H1 (cell line): ENCODE measurements around the gene ADAMTS13.

Experiments
- CHD1 ChIP-seq: IDR thresholded peaks from 2 replicates; pipeline ENCODE4 v1.6.1; 2012; ENCODE audit warnings: low read depth, low read length, improper control_type of control experiment
- CREB1 ChIP-seq: IDR thresholded peaks from 2 replicates; pipeline ENCODE4 v1.6.1; 2012; ENCODE audit warnings: inconsistent platforms
- POLR2A ChIP-seq, 2 experiments: IDR thresholded peaks; 1 replicate in 1 of 2; 2 replicates in 1 of 2; pipeline ENCODE4 v1.6.1; 2011; ENCODE audit warnings: low read depth in 2 of 2, low read length in 2 of 2, mild to moderate bottlenecking in 2 of 2; ENCODE audit errors: control extremely low read depth in 1 of 2
- RFX5 ChIP-seq: IDR thresholded peaks from 2 replicates; pipeline ENCODE4 v1.6.1; 2011; ENCODE audit warnings: low read depth, low read length, improper control_type of control experiment, borderline replicate concordance
- TAF1 ChIP-seq: IDR thresholded peaks from 2 replicates; pipeline ENCODE4 v1.6.1; 2011; ENCODE audit warnings: mild to moderate bottlenecking, low read depth, low read length
- USF2 ChIP-seq: IDR thresholded peaks from 2 replicates; pipeline ENCODE4 v1.6.1; 2011; ENCODE audit warnings: low read length, improper control_type of control experiment
- TF ChIP-seq, protein P1 (sequence below), 3 experiments: IDR thresholded peaks; 1 replicate in 2 of 3; 2 replicates in 1 of 3; pipeline versions ENCODE4 v1.5.1 to v1.6.1; 2011; ENCODE audit warnings: low read length in 3 of 3, mild to moderate bottlenecking in 3 of 3, inconsistent platforms in 2 of 3, low read depth in 1 of 3, moderate library complexity in 1 of 3; ENCODE audit not compliant: insufficient read depth in 1 of 3; ENCODE audit errors: control extremely low read depth in 1 of 3

DNA sequence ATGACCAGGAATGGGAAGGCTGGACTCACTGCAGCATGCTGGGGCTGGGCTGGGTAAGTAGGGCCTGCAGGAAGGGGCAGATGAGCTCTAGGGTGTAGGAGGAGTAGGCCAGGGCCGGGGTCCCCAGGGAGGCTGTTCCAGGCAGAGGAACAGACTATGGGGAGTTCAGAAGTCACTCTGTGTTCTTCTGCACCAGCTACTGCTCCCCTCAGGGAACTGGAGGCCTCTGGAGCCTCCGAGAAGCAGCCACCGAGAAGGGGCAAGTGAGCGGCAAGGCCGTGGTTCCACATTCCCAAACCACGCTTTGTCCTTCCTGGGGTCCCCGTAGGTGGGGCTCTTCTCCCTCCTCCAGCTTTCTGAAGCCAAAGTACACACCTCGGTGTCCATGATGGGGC lies 65.2 kb downstream of the ADAMTS13 start:
- TF ChIP-seq CHD1 (no peak), CREB1 (no peak), POLR2A (IDR thresholded peaks at IDR 0.05; ENCODE audit: control extremely low read depth in 1 of 2, low read depth in 2 of 2, low read length in 2 of 2) (no peak), TAF1 (no peak), USF2 (no peak), RFX5 (no peak)
- TF ChIP-seq, protein P1, sequence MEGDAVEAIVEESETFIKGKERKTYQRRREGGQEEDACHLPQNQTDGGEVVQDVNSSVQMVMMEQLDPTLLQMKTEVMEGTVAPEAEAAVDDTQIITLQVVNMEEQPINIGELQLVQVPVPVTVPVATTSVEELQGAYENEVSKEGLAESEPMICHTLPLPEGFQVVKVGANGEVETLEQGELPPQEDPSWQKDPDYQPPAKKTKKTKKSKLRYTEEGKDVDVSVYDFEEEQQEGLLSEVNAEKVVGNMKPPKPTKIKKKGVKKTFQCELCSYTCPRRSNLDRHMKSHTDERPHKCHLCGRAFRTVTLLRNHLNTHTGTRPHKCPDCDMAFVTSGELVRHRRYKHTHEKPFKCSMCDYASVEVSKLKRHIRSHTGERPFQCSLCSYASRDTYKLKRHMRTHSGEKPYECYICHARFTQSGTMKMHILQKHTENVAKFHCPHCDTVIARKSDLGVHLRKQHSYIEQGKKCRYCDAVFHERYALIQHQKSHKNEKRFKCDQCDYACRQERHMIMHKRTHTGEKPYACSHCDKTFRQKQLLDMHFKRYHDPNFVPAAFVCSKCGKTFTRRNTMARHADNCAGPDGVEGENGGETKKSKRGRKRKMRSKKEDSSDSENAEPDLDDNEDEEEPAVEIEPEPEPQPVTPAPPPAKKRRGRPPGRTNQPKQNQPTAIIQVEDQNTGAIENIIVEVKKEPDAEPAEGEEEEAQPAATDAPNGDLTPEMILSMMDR (IDR thresholded peaks at IDR 0.05; ENCODE audit: control extremely low read depth in 1 of 3, insufficient read depth in 1 of 3, low read depth in 1 of 3, low read length in 3 of 3): no peak
